Activated gamma-delta T cell treated with Interleukin-2 at 50 U/mL for 16 hours (primary cell): ENCODE results near the gene ROGDI.
A peak's percentile ranks its signal among the peaks of the same experiment; 100 is the strongest.

Source experiments
- DNase-seq: peaks from one replicate; pipeline ENCODE4 v3.0.0-alpha.2; 2020

Gene ROGDI

DNA sequence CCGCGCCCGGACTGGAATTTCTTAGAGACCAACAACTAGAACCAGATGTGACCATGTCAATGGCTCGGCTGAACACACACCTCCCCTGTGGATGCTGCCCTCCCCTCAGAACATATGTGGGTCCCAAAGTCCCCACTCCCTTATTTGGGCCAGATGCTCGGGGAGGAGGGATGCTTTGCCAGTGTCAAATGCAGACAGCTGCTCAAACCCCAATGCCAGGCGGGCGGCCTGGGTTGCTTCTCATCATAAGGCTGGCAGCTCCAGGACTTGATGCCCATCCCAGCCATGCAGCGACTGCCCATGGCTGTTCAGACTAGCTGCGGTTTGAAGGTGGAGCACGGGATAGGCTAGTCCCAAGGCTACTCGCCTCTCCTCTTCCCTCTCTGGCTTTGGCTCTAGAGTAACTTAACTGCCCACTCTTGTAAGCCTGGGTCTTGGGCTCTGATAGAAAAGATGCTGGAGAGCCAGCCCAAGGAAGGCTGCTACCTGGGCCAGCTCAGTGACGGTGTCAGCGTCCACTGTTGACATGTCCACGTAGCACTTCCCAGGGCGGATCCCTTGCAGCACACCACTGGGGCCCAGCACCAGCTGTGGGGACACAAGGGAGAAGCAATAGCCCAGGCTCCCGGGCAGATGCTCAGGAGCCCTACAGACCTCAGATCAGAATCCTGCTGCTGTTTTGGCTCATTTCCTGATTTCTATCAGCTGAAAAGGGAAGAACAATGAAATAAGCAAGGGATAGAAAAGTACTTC is 11.0 kb upstream of the ROGDI start:
- no peak for DNase-seq

GRCh38 chr16:4811773-4812172 is 9.3 kb upstream of the ROGDI start:
- DNase-seq = no peak

DNA sequence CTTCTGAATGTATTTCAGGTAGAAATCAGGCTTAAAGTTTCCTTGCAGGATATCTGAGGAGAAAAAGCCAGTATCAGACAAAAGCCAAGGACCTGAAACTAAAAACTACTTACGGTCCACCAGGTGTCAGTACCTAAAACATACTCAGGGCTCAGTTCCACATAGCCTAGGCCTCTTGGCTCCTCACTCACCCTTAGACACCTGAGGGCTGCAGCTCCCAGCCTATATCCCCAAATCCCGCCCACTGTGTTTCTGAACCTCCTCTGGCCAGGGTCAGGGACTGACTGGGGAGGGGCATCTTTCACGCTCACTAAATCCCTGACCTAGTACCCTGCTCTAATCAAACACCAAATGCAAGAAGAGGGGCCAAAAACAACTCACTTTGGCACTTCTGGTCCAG is 8.8 kb upstream of the ROGDI start:
- no peak for DNase-seq

GRCh38 chr16:4806280-4806679 is 3.8 kb upstream of the ROGDI start:
- no peak for DNase-seq

DNA sequence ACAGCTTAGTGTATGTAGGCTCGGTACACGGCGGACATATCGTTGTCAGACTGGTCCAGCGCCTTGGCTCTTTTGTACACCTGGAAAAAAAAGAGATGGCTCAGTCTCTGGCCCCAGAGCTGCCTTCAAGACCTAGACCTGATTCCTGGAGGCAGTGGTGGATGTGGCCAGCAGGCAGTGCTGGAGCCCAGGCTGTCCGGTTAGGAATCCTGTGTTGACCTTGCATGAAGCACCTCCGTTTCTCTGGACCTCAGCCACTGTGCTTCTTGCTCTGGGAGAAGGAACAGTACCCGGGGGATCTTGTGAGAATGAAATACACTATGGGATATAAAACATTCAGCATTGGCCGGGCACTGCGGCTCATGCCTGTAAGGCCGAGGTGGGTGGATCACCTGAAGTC is 2.8 kb upstream of the ROGDI start:
- no peak for DNase-seq

GRCh38 chr16:4803898-4804762 is 1.7 kb upstream of the ROGDI start:
- DNase-seq = no peak

- no peak for DNase-seq
These were observed 990 bp upstream of the ROGDI start for GRCh38 chr16:4803401-4803844.

DNA sequence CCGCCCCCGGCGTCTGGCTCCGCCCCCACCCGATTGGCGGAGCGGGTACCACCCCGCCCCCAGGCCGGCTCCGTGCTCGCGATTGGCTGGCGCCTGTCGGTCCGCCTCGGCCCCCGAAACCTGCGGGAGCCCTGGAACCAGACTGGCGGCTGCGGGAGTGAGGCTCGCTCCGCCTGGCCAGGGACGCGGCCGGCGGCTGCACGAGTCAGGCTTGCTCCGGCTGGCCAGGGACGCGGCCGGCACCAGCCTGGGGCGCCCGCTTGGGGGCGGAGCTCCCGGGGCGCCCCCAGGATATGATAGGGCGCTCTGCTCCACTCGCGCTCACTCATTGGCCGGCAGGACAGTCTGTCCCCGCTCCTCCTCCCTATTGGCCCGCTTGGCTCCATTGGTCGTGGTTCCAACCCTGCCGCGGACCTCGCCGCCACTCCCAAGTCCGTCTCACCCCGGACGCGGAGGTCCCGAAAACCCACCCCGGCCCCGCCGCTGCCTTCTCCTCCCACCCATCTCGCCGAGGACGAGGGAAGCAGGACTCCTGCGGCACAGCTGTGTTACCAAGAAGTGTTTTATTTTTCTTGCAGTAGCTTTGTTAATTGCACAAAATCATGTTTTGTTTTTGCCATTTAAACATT is 340 bp upstream of the ROGDI start:
- peak; percentile 88 for DNase-seq

DNA sequence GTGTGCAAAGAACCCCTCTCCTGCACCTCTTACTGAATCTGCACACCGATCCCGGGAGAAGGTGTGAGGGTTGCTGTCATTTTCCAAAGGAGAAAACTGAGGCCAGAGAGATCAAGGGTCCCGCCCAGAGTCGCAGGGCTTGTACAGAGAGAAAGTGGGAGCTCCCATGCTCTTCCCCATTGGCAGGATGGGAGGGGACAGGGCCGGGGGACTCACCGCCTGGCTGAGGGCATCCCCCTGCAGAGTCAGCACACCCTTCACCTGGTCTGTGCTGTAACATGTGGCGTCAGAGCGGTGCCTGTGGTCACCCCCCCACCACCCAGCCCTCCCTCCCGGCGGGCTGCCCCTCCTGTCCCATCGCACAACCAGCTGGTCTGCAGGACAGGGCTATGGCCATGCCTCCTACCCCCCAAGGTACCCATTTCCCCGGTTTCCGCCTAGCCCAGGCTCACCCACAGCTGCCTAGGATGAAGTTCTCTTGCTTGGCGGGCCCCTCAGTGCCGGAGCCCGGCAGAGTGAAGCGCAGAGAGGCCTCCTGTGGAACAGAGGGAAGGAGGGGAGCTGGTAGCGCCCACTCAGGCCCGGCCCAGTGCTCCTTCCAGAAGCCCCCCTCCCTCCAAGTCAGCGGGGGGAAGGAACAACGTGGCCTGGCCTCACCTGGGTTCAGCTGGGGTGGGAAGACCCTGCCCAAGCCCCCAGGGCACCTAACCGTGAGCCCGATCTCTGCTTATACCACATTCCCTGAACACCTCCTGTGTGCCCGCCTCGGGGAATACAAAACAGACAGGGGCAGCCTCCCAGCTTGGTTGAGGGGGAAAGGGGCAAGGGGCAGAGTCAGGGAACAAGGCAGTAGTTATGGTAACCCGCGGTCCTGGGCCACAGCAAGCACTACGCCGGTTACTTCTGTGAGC is 1.1 kb downstream of the ROGDI start:
- DNase-seq = no peak

- no peak for DNase-seq
These were observed 2.0 kb downstream of the ROGDI start for GRCh38 chr16:4800290-4801041.

DNA sequence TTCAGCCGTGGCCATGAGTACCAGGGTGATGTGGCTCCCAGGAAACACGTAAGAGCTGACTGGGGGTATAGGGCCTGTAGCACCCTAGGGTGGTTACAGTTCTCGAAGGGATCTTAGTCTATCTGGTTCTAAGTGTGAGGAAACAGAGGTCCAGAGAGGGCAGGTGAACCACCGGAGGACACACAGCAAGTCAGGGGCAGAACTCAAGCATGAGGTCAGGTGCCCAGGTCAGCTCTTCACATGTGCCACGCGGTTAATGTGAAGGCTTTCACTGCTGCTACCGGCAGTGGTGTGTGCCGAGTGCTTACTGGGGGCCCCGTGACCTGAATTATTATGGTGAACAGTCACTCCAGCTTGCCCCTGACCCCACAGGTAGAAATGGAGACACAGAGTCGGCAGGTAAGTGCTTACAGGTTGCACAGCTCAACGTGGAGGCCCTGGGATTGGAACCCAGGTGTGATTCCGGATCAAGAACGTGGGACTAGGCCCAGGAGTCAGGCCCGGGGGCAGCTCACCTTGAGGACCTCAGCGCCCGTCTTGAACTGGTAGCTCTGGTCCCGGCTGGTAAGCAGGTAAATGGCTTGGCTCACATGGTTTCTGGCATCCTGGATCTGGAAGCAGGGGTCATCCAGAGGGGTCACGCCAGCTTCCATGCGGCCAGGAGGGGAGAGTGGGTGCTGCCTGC is 3.1 kb downstream of the ROGDI start:
- DNase-seq = no peak

GRCh38 chr16:4798456-4798855 is 4.0 kb downstream of the ROGDI start:
- no peak for DNase-seq

DNA sequence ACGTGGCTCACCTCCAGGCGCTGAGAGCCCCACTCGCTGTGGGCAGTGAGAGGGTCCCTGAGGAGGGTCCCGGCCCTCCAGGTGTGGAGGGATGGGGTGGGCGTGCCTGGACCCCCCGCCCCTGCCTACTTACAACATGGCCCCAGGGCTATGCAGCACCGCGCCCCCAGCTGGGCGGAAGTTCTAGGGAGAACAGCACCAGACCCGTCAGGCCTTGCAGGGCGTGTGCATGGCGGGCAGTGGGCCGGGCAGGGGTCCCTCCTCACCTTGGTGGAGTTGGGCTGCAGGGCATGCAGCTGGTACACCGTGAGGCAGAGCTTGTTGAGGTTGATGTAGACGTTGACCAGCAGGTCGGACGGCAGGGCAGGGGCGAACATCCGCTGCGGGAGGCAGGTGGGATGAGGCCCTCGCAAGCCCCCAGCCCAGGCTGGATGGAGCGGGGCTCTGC is 4.6 kb downstream of the ROGDI start:
- DNase-seq = no peak

GRCh38 chr16:4796982-4797804 is 5.2 kb downstream of the ROGDI start:
- DNase-seq = no peak

DNA sequence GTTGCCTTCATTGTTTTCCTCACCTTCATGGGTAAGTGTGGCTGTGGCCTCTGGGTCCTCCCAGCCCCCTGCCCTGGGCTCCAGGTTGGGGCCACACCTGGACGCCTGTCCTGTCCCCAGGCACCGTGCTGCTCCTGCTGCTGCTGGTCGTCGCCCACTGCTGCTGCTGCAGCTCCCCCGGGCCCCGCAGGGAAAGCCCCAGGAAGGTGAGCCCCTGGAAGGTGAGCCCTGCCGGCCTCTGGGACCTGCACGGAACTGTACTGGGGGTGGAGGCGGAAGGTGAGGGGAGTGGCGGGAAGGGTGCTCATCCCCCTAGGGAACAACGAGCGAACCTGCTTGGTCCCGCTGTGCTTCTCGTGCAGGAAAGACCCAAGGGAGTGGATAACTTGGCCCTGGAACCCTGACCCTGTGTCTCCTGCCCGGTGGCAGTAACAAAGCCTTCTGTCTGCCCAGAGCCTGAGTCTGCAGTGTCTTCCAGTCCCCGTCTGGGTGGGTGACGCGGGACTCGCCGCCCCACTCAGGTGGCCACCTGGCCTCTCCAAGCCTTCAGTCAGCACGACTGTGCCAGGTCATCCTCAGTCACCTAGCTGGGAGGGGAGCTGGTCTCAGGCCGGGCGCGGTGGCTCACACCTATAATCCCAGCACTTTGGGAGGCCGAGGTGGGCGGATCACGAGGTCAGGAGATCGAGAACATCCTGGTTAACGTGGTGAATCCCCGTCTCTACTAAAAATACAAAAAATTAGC is 6.4 kb downstream of the ROGDI start:
- DNase-seq = no peak

- no peak for DNase-seq
These were observed 7.1 kb downstream of the ROGDI start, which contains the start of gene SMIM22 for GRCh38 chr16:4795181-4795827. TSS of gene SMIM22 (plus strand) at chr16:4795369. CDS start at chr16:4795735, 366 bp downstream.

- no peak for DNase-seq
These were observed 9.4 kb downstream of the ROGDI start for GRCh38 chr16:4792951-4793513.

- DNase-seq = no peak
These were observed 11.6 kb downstream of the ROGDI start for GRCh38 chr16:4790871-4791270.
